ENCODE data around the gene MINAR1. TPM values are rescaled to one million over a fixed set of nuclear protein-coding genes. Genes with fewer than 3 reads are reported as not detected.

MINAR1 gene
- total RNA-seq, 4 donors from 2014 or later: 0.03 to 0.38 (median 0.17) TPM

GRCh38 chr15:79400650-79401049 is 31.5 kb upstream of the MINAR1 start:
- intact Hi-C loops (cut with DNase I): no loop called here
- H3K27me3 ChIP-seq: no peaks in the 10 kb centered on the region
- H3K27ac ChIP-seq: no peak overlapping the region
- TF ChIP-seq POLR2A (IDR thresholded peaks at IDR 0.05): no peak
- TF ChIP-seq, protein P1, sequence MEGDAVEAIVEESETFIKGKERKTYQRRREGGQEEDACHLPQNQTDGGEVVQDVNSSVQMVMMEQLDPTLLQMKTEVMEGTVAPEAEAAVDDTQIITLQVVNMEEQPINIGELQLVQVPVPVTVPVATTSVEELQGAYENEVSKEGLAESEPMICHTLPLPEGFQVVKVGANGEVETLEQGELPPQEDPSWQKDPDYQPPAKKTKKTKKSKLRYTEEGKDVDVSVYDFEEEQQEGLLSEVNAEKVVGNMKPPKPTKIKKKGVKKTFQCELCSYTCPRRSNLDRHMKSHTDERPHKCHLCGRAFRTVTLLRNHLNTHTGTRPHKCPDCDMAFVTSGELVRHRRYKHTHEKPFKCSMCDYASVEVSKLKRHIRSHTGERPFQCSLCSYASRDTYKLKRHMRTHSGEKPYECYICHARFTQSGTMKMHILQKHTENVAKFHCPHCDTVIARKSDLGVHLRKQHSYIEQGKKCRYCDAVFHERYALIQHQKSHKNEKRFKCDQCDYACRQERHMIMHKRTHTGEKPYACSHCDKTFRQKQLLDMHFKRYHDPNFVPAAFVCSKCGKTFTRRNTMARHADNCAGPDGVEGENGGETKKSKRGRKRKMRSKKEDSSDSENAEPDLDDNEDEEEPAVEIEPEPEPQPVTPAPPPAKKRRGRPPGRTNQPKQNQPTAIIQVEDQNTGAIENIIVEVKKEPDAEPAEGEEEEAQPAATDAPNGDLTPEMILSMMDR (IDR thresholded peaks at IDR 0.05): no peak
- H3K4me3 ChIP-seq: no peak overlapping the region
- DNase-seq: no peak
- H3K4me1 ChIP-seq: no peaks in the 10 kb centered on the region
- WGBS, 2 donors: 56 to 72% methylated on average over 3 of the region's 3 CpGs
- H3K36me3 ChIP-seq: no peaks in the 10 kb centered on the region
- H3K9me3 ChIP-seq: no peaks in the 10 kb centered on the region

- H3K27ac ChIP-seq: no peak overlapping the region
- H3K27me3 ChIP-seq: no peaks in the 10 kb centered on the region
- intact Hi-C loops (cut with DNase I): no loop called here
- WGBS, 2 donors: 52 to 59% methylated on average over 3 of the region's 3 CpGs
- H3K9me3 ChIP-seq: no peaks in the 10 kb centered on the region
- DNase-seq: no peak
- no peak overlapping the region for H3K4me3 ChIP-seq
- H3K36me3 ChIP-seq: no peaks in the 10 kb centered on the region
- TF ChIP-seq POLR2A (IDR thresholded peaks at IDR 0.05): no peak
- TF ChIP-seq, protein P1 (IDR thresholded peaks at IDR 0.05): no peak
- no peaks in the 10 kb centered on the region for H3K4me1 ChIP-seq
Measured at GRCh38 chr15:79401301-79401700, 30.8 kb upstream of the MINAR1 start.

GRCh38 chr15:79402136-79402535 is 30.0 kb upstream of the MINAR1 start:
- H3K9me3 ChIP-seq: no peaks in the 10 kb centered on the region
- no peak for DNase-seq
- H3K36me3 ChIP-seq: no peaks in the 10 kb centered on the region
- H3K27ac ChIP-seq: no peak overlapping the region
- H3K4me1 ChIP-seq: no peaks in the 10 kb centered on the region
- intact Hi-C loops (cut with DNase I): no loop called here
- H3K4me3 ChIP-seq: no peak overlapping the region
- TF ChIP-seq, protein P1 (IDR thresholded peaks at IDR 0.05): no peak
- no peak for TF ChIP-seq POLR2A (IDR thresholded peaks at IDR 0.05)
- WGBS, 2 donors: 73 to 75% methylated on average over 1 to 2 of the region's 2 CpGs
- no peaks in the 10 kb centered on the region for H3K27me3 ChIP-seq

GRCh38 chr15:79403501-79403900 is 28.6 kb upstream of the MINAR1 start:
- H3K36me3 ChIP-seq: no peaks in the 10 kb centered on the region
- no peak overlapping the region for H3K4me3 ChIP-seq
- intact Hi-C loops (cut with DNase I): no loop called here

GRCh38 chr15:79406210-79406609 is 25.9 kb upstream of the MINAR1 start:
- Histone ChIP-seq H3K4me3 (no peak overlapping the region), H3K27me3 (no peaks in the 10 kb centered on the region), H3K27ac (no peak overlapping the region), H3K9me3 (no peaks in the 10 kb centered on the region), H3K36me3 (no peaks in the 10 kb centered on the region), H3K4me1 (no peaks in the 10 kb centered on the region)
- no peak for TF ChIP-seq POLR2A (IDR thresholded peaks at IDR 0.05)
- TF ChIP-seq, protein P1 (IDR thresholded peaks at IDR 0.05): no peak
- WGBS, 2 donors: 0 to 47% methylated on average over 1 to 3 of the region's 3 CpGs
- intact Hi-C loops (cut with DNase I): no loop called here
- DNase-seq: no peak

More at GRCh38 chr15:79403501-79403900, 28.6 kb upstream of the MINAR1 start:
- no peaks in the 10 kb centered on the region for H3K9me3 ChIP-seq
- TF ChIP-seq POLR2A (IDR thresholded peaks at IDR 0.05): no peak
- TF ChIP-seq, protein P1 (IDR thresholded peaks at IDR 0.05): no peak
- H3K4me1 ChIP-seq: no peaks in the 10 kb centered on the region
- H3K27ac ChIP-seq: no peak overlapping the region
- 90 to 95% methylated on average over 4 of the region's 4 CpGs for WGBS, 2 donors
- DNase-seq: no peak
- H3K27me3 ChIP-seq: no peaks in the 10 kb centered on the region

All from esophagus squamous epithelium (tissue), 5 donors.